ENCODE data around the gene NIPAL3. TPM values are rescaled to one million over a fixed set of nuclear protein-coding genes. Genes with fewer than 3 reads are reported as not detected.

The NIPAL3 gene
- 27.1 to 35.3 TPM (median 29.3 TPM) in 3 replicates for total RNA-seq
- long read RNA-seq, transcript NIPAL3-204 (12 exons, 1,711 nt), result major isoform, 23 of 41 reads
- long read RNA-seq, partial matches to known transcripts, result 3 of 41 reads
- long read RNA-seq, other reads (novel, unspliced or antisense), result 13 of 41 reads

GRCh38 chr1:24415334-24415909, at the start of gene NIPAL3:
NIPAL3 (plus strand) TSS chr1:24415802; CDS start chr1:24419548, 3,746 bp downstream.
- H3K9me3 Mint-ChIP-seq (ENCODE audit: low read depth), result no peaks in the 10 kb centered on the region

GRCh38 chr1:24366707-24367106, 48.9 kb upstream of the NIPAL3 start:
- DNase-seq (ENCODE audit: low spot score), result no peak
- TF ChIP-seq CTCF (IDR thresholded peaks at IDR 0.05), result no peak

More at GRCh38 chr1:24415334-24415909, at the start of gene NIPAL3:
- TF ChIP-seq CTCF (IDR thresholded peaks at IDR 0.05), result peak; percentile 78
- Mint-ChIP-seq H3K4me1 (ENCODE audit: low read depth) (peaks cover 58% of the 10 kb centered on the region), H3K27me3 (ENCODE audit: low read depth) (no peaks in the 10 kb centered on the region), H3K36me3 (ENCODE audit: low read depth) (peaks cover 5% of the 10 kb centered on the region), H3K4me3 (ENCODE audit: unreplicated experiment) (peak within 1 kb of the TSS; percentile 95), H3K27ac (ENCODE audit: unreplicated experiment) (peak within 1 kb of the TSS; percentile 88)
- DNase-seq (ENCODE audit: low spot score), result peak; percentile 98

GRCh38 chr1:24369199-24369598, 46.4 kb upstream of the NIPAL3 start:
- Mint-ChIP-seq H3K27me3 (ENCODE audit: low read depth) (no peaks in the 10 kb centered on the region), H3K36me3 (ENCODE audit: low read depth) (peaks cover 1% of the 10 kb centered on the region), H3K4me3 (ENCODE audit: unreplicated experiment) (no peak overlapping the region), H3K9me3 (ENCODE audit: low read depth) (no peaks in the 10 kb centered on the region), H3K4me1 (ENCODE audit: low read depth) (peaks cover 23% of the 10 kb centered on the region), H3K27ac (ENCODE audit: unreplicated experiment) (no peak overlapping the region)
- no peak for TF ChIP-seq CTCF (IDR thresholded peaks at IDR 0.05)
- no peak for DNase-seq (ENCODE audit: low spot score)

More at GRCh38 chr1:24366707-24367106, 48.9 kb upstream of the NIPAL3 start:
- Mint-ChIP-seq H3K27me3 (ENCODE audit: low read depth) (no peaks in the 10 kb centered on the region), H3K4me1 (ENCODE audit: low read depth) (peaks cover 45% of the 10 kb centered on the region), H3K27ac (ENCODE audit: unreplicated experiment) (no peak overlapping the region), H3K36me3 (ENCODE audit: low read depth) (no peaks in the 10 kb centered on the region), H3K4me3 (ENCODE audit: unreplicated experiment) (no peak overlapping the region), H3K9me3 (ENCODE audit: low read depth) (no peaks in the 10 kb centered on the region)

- Mint-ChIP-seq H3K36me3 (ENCODE audit: low read depth) (peaks cover 1% of the 10 kb centered on the region), H3K4me1 (ENCODE audit: low read depth) (peaks cover 22% of the 10 kb centered on the region), H3K9me3 (ENCODE audit: low read depth) (no peaks in the 10 kb centered on the region), H3K27me3 (ENCODE audit: low read depth) (no peaks in the 10 kb centered on the region), H3K4me3 (ENCODE audit: unreplicated experiment) (no peak overlapping the region), H3K27ac (ENCODE audit: unreplicated experiment) (no peak overlapping the region)
- TF ChIP-seq CTCF (IDR thresholded peaks at IDR 0.05), result no peak
- DNase-seq (ENCODE audit: low spot score), result no peak
Observed at GRCh38 chr1:24369801-24370200, 45.8 kb upstream of the NIPAL3 start.

- no peaks in the 10 kb centered on the region for H3K27me3 Mint-ChIP-seq (ENCODE audit: low read depth)
- H3K4me3 Mint-ChIP-seq (ENCODE audit: unreplicated experiment), result no peak overlapping the region
Observed at GRCh38 chr1:24373044-24373443, 42.6 kb upstream of the NIPAL3 start.

More at GRCh38 chr1:24373044-24373443, 42.6 kb upstream of the NIPAL3 start:
- TF ChIP-seq CTCF (IDR thresholded peaks at IDR 0.05), result no peak
- DNase-seq (ENCODE audit: low spot score), result no peak
- Mint-ChIP-seq H3K4me1 (ENCODE audit: low read depth) (peaks cover 11% of the 10 kb centered on the region), H3K9me3 (ENCODE audit: low read depth) (no peaks in the 10 kb centered on the region), H3K27ac (ENCODE audit: unreplicated experiment) (no peak overlapping the region), H3K36me3 (ENCODE audit: low read depth) (peaks cover 5% of the 10 kb centered on the region)

Measured in chondrocyte (in vitro differentiated cells).